Motor neuron (in vitro differentiated cells): ENCODE results near the gene KCNJ6. TPM values are rescaled to one million over a fixed set of nuclear protein-coding genes. Genes with fewer than 3 reads are reported as not detected.

Experiments used
- ATAC-seq, 8 experiments: fragments of 200-7000 bp; cut with Tn5 transposase; replicated peaks in 6 of 8; 2 replicates each; pipeline ENCODE4 v1.8.0; 2021; ENCODE audit warnings: mild to moderate bottlenecking in 8 of 8, moderate library complexity in 8 of 8
- H3K27ac ChIP-seq, 2 donors: fragments of 250-450 bp; sonication (Bioruptor Pico); 2 replicates each; pipeline ENCODE4 v1.9.0; 2021; ENCODE audit warnings: antibody characterized with exemption in 2 of 2, mild to moderate bottlenecking in 2 of 2, moderate library complexity in 1 of 2
- H3K4me1 ChIP-seq, 2 donors: fragments of 250-450 bp; sonication (Bioruptor Pico); replicated peaks in 1 of 2; 2 replicates each; pipeline ENCODE4 v1.6.1; 2021; ENCODE audit warnings: antibody characterized with exemption in 2 of 2, mild to moderate bottlenecking in 2 of 2, moderate library complexity in 1 of 2
- H3K4me3 ChIP-seq, 5 donors: fragments of 250-450 bp; sonication (Bioruptor Pico); 2 replicates each; pipeline ENCODE4 v1.9.0; 2021; ENCODE audit warnings: antibody characterized with exemption in 5 of 5, mild to moderate bottlenecking in 5 of 5, moderate library complexity in 4 of 5
- WGBS, 10 experiments: fragments of 450-650 bp; shearing (Covaris generic); methylation state at CpG; one replicate each; pipeline ENCODE4 v1.0.0; 2022; 5-methylcytosine and 5-hydroxymethylcytosine counted together
- in situ Hi-C, 9 experiments: fragments of 400-800 bp; cut with MboI; loops; one replicate each; pipeline ENCODE4 v1.15.0; 2021; ENCODE audit warnings: low sequenced_read_pairs in 9 of 9, low pct_unique_long_range_greater_than_20kb in 2 of 9; ENCODE audit not compliant: unreplicated experiment in 9 of 9
- total RNA-seq, 8 experiments: library from RNA; unstranded; fragments of 300-600 nt; gene quantifications; 2 replicates each; pipeline versions ENCODE4 v1.2.3 to v1.2.4, GENCODE V29; 2022

The KCNJ6 gene
- total RNA-seq, 8 experiments from 2014 or later: 0.05 to 3.4 (median 0.61) TPM

- H3K4me3 ChIP-seq: no peak overlapping the region
- ATAC-seq: no peak
- H3K27ac ChIP-seq: no peak overlapping the region
- 0 to 88% (median 77%) methylated on average over 2 to 6 of the region's 6 CpGs for WGBS, 10 experiments
- H3K4me1 ChIP-seq: no peaks in the 10 kb centered on the region
- in situ Hi-C loops: no loop called here
Measured at GRCh38 chr21:37899146-37899545, 17.1 kb downstream of the KCNJ6 start.

DNA sequence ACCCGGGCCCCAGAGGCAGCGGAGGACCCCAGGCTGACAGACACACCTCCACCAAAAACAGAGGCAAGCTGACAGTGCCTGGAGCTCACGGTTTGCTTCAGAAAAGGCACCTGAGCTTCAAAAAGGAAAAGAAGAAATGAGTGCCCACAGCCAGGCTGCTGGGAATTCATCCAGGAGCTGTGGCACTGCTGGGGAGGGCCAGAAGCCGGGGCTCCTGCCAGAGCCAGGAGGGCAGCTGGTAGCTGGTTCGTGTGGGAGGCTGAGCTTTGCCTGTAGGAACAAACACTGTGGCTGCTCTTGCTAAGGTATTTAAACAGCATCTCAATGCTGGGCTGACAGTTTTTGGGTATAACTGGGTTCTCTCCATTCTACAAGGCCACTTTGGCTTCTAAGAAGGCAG, 19.5 kb downstream of the KCNJ6 start:
- H3K4me1 ChIP-seq: peaks cover 5% of the 10 kb centered on the region in 2 donors
- H3K4me3 ChIP-seq: no peak overlapping the region
- no peak for ATAC-seq
- in situ Hi-C loops: no loop called here
- H3K27ac ChIP-seq: no peak overlapping the region
- 80 to 100% (median 86%) methylated on average over 1 to 3 of the region's 5 CpGs; no CpG with 5 or more reads in 5 of the 10 experiments for WGBS, 10 experiments

DNA sequence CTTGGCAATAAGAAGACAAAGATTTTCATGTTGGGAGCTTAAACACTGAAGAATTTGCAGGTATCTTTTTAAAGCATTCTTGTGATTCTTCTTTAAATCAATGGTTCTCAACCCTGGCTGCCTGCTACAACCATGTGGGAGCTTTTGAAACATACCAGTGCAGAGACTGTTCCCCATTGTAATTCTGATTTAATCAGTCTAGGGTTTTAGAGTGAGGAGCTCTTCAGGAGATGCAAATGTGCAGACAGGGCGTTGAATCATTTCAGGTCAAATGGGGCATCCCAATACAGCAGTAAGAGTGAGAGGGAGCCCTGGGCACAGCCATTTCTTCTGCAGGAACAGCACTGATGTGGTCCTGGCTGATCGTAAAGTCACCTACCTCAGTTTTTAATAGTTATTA, 24.3 kb downstream of the KCNJ6 start:
- Histone ChIP-seq H3K4me3 (no peak overlapping the region), H3K4me1 (peaks cover 7% of the 10 kb centered on the region in 2 donors), H3K27ac (no peak overlapping the region)
- peak in 4 of 8 experiments; percentile 32 to 83 (median 82) for ATAC-seq
- WGBS, 10 experiments: 17 to 100% (median 30%) methylated on average over 1 to 2 of the region's 2 CpGs; no CpG with 5 or more reads in 2 of the 10 experiments
- in situ Hi-C loops: no loop called here

- WGBS, 10 experiments: 53 to 100% (median 61%) methylated on average over 1 to 5 of the region's 6 CpGs; no CpG with 5 or more reads in 5 of the 10 experiments
- peaks cover 7% of the 10 kb centered on the region in 2 donors for H3K4me1 ChIP-seq
- H3K4me3 ChIP-seq: no peak overlapping the region
- ATAC-seq: no peak
- H3K27ac ChIP-seq: no peak overlapping the region
- in situ Hi-C loops: no loop called here
Measured at GRCh38 chr21:37888659-37889058, 27.6 kb downstream of the KCNJ6 start.

GRCh38 chr21:37886726-37887299, 29.4 kb downstream of the KCNJ6 start:
- WGBS, 10 experiments: 20 to 100% (median 65%) methylated on average over 1 to 3 of the region's 3 CpGs; no CpG with 5 or more reads in 1 of the 10 experiments
- no peak for ATAC-seq
- in situ Hi-C loops: no loop called here

GRCh38 chr21:37886120-37886519, 30.1 kb downstream of the KCNJ6 start:
- in situ Hi-C loops: no loop called here
- WGBS, 10 experiments: 0 to 83% (median 44%) methylated on average over 1 of the region's 1 CpG; no CpG with 5 or more reads in 4 of the 10 experiments
- Histone ChIP-seq H3K4me1 (no peaks in the 10 kb centered on the region), H3K4me3 (no peak overlapping the region), H3K27ac (no peak overlapping the region)
- no peak for ATAC-seq

More at GRCh38 chr21:37886726-37887299, 29.4 kb downstream of the KCNJ6 start:
- Histone ChIP-seq H3K4me3 (no peak overlapping the region), H3K27ac (no peak overlapping the region), H3K4me1 (peaks cover 2 to 3% of the 10 kb centered on the region in 2 donors)

GRCh38 chr21:37878946-37879660, 37.2 kb downstream of the KCNJ6 start:
- 0 to 100% (median 29%) methylated on average over 1 to 5 of the region's 7 CpGs; no CpG with 5 or more reads in 2 of the 10 experiments for WGBS, 10 experiments
- H3K4me3 ChIP-seq: no peak overlapping the region
- no peak overlapping the region for H3K27ac ChIP-seq
- in situ Hi-C loops: no loop called here
- no peaks in the 10 kb centered on the region for H3K4me1 ChIP-seq
- peak in 3 of 8 experiments; percentile 58 to 87 (median 77) for ATAC-seq

DNA sequence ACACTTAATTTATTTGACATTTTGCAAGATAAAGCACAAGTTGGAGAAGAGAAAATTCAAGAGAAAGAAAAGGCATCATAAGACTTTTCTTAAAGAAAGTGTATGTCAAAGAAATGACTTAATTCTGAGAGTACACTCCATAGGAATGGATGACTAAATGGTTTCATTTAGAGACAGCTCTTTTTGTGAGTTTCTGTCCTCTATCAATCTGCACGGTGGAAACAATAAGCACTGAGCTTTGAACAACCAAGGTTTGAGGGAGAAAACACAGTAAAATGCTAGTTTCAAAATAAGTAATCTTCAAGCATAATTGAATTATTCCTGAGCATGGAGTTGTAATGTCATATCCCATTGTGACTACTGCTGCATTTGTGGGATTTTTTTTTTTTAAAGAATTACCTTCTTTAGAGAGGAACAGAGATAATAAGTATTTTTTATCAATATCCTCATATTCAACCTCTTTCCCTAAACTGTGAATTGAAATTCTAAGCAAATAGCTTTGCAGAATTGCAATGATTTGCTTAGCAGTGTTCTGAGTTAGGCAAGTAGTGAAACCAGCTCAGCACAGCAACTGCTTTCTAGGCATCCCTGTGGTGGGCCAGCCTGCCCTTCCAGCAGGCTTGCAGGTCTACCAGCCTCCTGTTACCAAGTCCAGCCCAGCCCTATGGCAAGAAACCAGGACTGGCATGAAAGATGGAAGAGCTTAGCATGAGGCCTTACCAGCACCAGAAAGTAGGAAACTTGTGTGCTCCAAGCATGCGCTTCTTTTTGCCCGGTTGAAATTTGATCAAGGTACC, 38.2 kb downstream of the KCNJ6 start:
- H3K4me3 ChIP-seq: no peak overlapping the region
- H3K27ac ChIP-seq: no peak overlapping the region
- H3K4me1 ChIP-seq: no peaks in the 10 kb centered on the region
- ATAC-seq: no peak
- 0 to 100% (median 75%) methylated on average over 1 to 3 of the region's 3 CpGs; no CpG with 5 or more reads in 1 of the 10 experiments for WGBS, 10 experiments
- in situ Hi-C loops: no loop called here

GRCh38 chr21:37877171-37877570, 39.1 kb downstream of the KCNJ6 start:
- Histone ChIP-seq H3K4me3 (no peak overlapping the region), H3K4me1 (no peaks in the 10 kb centered on the region), H3K27ac (no peak overlapping the region)
- no peak for ATAC-seq
- 43 to 100% (median 81%) methylated on average over 1 of the region's 1 CpG; no CpG with 5 or more reads in 2 of the 10 experiments for WGBS, 10 experiments
- in situ Hi-C loops: no loop called here

GRCh38 chr21:37876561-37876960, 39.7 kb downstream of the KCNJ6 start:
- ATAC-seq: no peak
- no peaks in the 10 kb centered on the region for H3K4me1 ChIP-seq
- no peak overlapping the region for H3K4me3 ChIP-seq
- no peak overlapping the region for H3K27ac ChIP-seq
- 14 to 100% (median 83%) methylated on average over 1 of the region's 1 CpG; no CpG with 5 or more reads in 5 of the 10 experiments for WGBS, 10 experiments
- in situ Hi-C loops: no loop called here

GRCh38 chr21:37874904-37875780, 41.1 kb downstream of the KCNJ6 start:
- no peaks in the 10 kb centered on the region for H3K4me1 ChIP-seq
- no peak overlapping the region for H3K27ac ChIP-seq
- 0 to 95% (median 71%) methylated on average over 1 to 6 of the region's 10 CpGs for WGBS, 10 experiments
- peak in 1 of 8 experiments; percentile 21 for ATAC-seq
- no peak overlapping the region for H3K4me3 ChIP-seq
- in situ Hi-C loops: no loop called here

GRCh38 chr21:37874481-37874880, 41.8 kb downstream of the KCNJ6 start:
- in situ Hi-C loops: no loop called here
- Histone ChIP-seq H3K27ac (no peak overlapping the region), H3K4me1 (no peaks in the 10 kb centered on the region), H3K4me3 (no peak overlapping the region)
- 14 to 83% (median 67%) methylated on average over 1 to 3 of the region's 3 CpGs; no CpG with 5 or more reads in 7 of the 10 experiments for WGBS, 10 experiments
- peak in 1 of 8 experiments; percentile 27 for ATAC-seq
